Measurements from ENCODE around the gene TREM1. TPM values are rescaled to one million over a fixed set of nuclear protein-coding genes. Genes with fewer than 3 reads are reported as not detected.

TREM1 gene
- total RNA-seq, 1 donor from 2014 or later = not detected

GRCh38 chr6:41315943-41316620 is 29.6 kb upstream of the TREM1 start:
- Mint-ChIP-seq H3K27me3 (ENCODE audit: unreplicated experiment) (peaks cover 2% of the 10 kb centered on the region), H3K9me3 (ENCODE audit: unreplicated experiment) (no peaks in the 10 kb centered on the region), H3K4me3 (ENCODE audit: unreplicated experiment) (no peak overlapping the region), H3K36me3 (ENCODE audit: unreplicated experiment) (no peaks in the 10 kb centered on the region), H3K27ac (ENCODE audit: unreplicated experiment) (no peak overlapping the region), H3K4me1 (ENCODE audit: low read depth, unreplicated experiment) (peaks cover 3% of the 10 kb centered on the region)
- DNase-seq = no peak
- no peak for TF ChIP-seq CTCF (IDR thresholded peaks at IDR 0.05; ENCODE audit: partially characterized antibody, unreplicated experiment)

- H3K27me3 Mint-ChIP-seq (ENCODE audit: unreplicated experiment) = peaks cover 2% of the 10 kb centered on the region
Measured at GRCh38 chr6:41315203-41315602, 28.7 kb upstream of the TREM1 start.

GRCh38 chr6:41306187-41306854 is 19.8 kb upstream of the TREM1 start:
- H3K9me3 Mint-ChIP-seq (ENCODE audit: unreplicated experiment) = no peaks in the 10 kb centered on the region
- peaks cover 4% of the 10 kb centered on the region for H3K27me3 Mint-ChIP-seq (ENCODE audit: unreplicated experiment)
- TF ChIP-seq CTCF (IDR thresholded peaks at IDR 0.05; ENCODE audit: partially characterized antibody, unreplicated experiment) = peak; percentile 76
- DNase-seq = peak; percentile 35
- no peaks in the 10 kb centered on the region for H3K36me3 Mint-ChIP-seq (ENCODE audit: unreplicated experiment)
- no peaks in the 10 kb centered on the region for H3K4me1 Mint-ChIP-seq (ENCODE audit: low read depth, unreplicated experiment)
- H3K4me3 Mint-ChIP-seq (ENCODE audit: unreplicated experiment) = no peak overlapping the region
- no peak overlapping the region for H3K27ac Mint-ChIP-seq (ENCODE audit: unreplicated experiment)

More at GRCh38 chr6:41315203-41315602, 28.7 kb upstream of the TREM1 start:
- peaks cover 3% of the 10 kb centered on the region for H3K4me1 Mint-ChIP-seq (ENCODE audit: low read depth, unreplicated experiment)
- no peak for DNase-seq
- H3K4me3 Mint-ChIP-seq (ENCODE audit: unreplicated experiment) = no peak overlapping the region
- TF ChIP-seq CTCF (IDR thresholded peaks at IDR 0.05; ENCODE audit: partially characterized antibody, unreplicated experiment) = no peak
- H3K27ac Mint-ChIP-seq (ENCODE audit: unreplicated experiment) = no peak overlapping the region
- H3K9me3 Mint-ChIP-seq (ENCODE audit: unreplicated experiment) = no peaks in the 10 kb centered on the region
- no peaks in the 10 kb centered on the region for H3K36me3 Mint-ChIP-seq (ENCODE audit: unreplicated experiment)

- H3K4me3 Mint-ChIP-seq (ENCODE audit: unreplicated experiment) = no peak overlapping the region
- DNase-seq = no peak
- no peak overlapping the region for H3K27ac Mint-ChIP-seq (ENCODE audit: unreplicated experiment)
- H3K36me3 Mint-ChIP-seq (ENCODE audit: unreplicated experiment) = no peaks in the 10 kb centered on the region
- no peak for TF ChIP-seq CTCF (IDR thresholded peaks at IDR 0.05; ENCODE audit: partially characterized antibody, unreplicated experiment)
- no peaks in the 10 kb centered on the region for H3K4me1 Mint-ChIP-seq (ENCODE audit: low read depth, unreplicated experiment)
- no peaks in the 10 kb centered on the region for H3K9me3 Mint-ChIP-seq (ENCODE audit: unreplicated experiment)
- H3K27me3 Mint-ChIP-seq (ENCODE audit: unreplicated experiment) = peaks cover 2% of the 10 kb centered on the region
Measured at GRCh38 chr6:41302638-41303037, 16.2 kb upstream of the TREM1 start.
